ENCODE results near the gene TENT4A.
"Not testable (repeated sequence)": the region's sequence is repeated elsewhere in the genome, so short reads cannot be mapped to it uniquely, and the experiment has no call there.

Gene TENT4A
- 57.0 to 69.0 reads per million in 2 donors for total RNA-seq

GRCh38 chr5:6713274-6714225 is at the start of gene TENT4A:
TSS of gene TENT4A (plus strand) at chr5:6713432. CDS start at chr5:6713984, 552 bp downstream.
- DNase-seq: peak; percentile 95

- DNase-seq: no peak
Measured at GRCh38 chr5:6666762-6667161, 46.5 kb upstream of the TENT4A start.

GRCh38 chr5:6667648-6668047 is 45.6 kb upstream of the TENT4A start:
- no peak for DNase-seq

GRCh38 chr5:6668717-6669116 is 44.5 kb upstream of the TENT4A start:
- DNase-seq: not testable (repeated sequence)

DNA sequence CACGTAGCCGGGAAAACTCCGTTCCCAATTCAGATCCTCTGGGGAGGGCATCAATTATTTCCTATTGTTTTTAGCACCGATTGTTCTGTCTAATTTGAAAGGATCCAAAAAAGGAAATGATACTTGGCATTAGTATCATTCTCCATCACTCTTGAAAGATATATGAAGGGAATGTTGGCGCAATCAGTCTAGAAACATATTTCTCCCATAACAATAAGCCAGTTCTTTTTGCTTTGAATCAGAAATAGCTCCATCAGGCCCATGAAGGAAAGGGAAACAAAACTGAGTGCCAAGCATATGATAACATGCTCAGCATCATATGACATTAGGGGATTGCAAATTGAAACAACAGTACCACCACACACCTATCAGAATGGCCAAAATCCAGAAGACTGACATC is 40.2 kb upstream of the TENT4A start:
- DNase-seq: no peak

GRCh38 chr5:6673963-6674362 is 39.3 kb upstream of the TENT4A start:
- DNase-seq: no peak

- no peak for DNase-seq
Measured at GRCh38 chr5:6674421-6674820, 38.8 kb upstream of the TENT4A start.

- DNase-seq: no peak
Measured at GRCh38 chr5:6674886-6675285, 38.3 kb upstream of the TENT4A start.

DNA sequence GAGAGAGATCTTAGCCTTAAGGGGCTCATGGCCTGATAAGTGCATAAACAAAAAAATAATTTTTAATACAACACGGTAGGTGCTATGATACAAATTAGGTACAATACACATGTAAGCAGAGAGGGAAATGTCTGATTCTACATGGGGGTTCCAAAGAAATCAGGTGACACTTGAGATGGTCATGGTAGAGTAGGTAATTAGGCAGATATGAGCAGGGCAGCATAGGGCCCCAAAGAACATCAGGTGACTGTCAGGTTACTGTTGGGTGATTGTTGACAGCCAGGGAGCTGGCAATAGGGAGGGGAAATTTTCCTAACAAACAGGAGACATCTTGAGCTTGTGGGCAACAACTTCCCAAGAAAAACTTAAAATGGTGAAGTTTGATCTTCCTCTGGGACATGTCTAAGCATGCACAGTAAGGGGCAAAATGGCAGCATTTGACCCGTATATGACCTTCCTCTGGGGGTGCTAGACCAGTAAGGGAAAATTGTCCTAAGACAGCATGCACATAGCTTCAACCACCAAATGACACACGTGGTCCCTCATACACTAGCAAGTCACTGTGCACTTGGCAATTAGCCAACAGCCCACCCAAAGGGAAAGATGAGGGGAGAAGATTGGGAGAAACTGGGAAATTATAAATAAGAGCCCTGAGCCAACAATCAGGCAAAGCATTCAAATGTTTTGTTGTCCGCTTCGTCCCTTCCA is 37.3 kb upstream of the TENT4A start:
- DNase-seq: no peak

GRCh38 chr5:6676702-6677101 is 36.5 kb upstream of the TENT4A start:
- no peak for DNase-seq

- DNase-seq: no peak
Measured at GRCh38 chr5:6678385-6678784, 34.8 kb upstream of the TENT4A start.

GRCh38 chr5:6680922-6681321 is 32.3 kb upstream of the TENT4A start:
- DNase-seq: no peak

DNA sequence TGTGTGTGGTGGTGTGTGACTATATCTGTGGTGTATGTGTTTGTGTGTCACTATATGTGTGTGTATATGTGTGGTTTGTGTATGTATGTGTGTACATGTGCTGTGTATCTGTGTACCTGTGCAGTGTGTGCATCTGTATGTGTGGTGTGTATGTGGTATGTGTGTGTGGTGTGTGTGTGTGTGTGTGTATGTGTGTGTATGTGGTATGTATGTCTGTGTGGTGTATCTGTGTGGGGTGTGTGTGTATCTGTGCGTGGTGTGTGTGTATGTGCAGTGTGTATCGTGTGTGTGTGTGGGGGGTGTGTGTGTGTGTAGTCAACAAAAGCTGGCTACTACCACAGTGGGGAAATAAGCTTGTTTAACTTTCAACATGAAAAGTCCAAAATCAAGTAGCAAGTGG is 31.6 kb upstream of the TENT4A start:
- no peak for DNase-seq

DNA sequence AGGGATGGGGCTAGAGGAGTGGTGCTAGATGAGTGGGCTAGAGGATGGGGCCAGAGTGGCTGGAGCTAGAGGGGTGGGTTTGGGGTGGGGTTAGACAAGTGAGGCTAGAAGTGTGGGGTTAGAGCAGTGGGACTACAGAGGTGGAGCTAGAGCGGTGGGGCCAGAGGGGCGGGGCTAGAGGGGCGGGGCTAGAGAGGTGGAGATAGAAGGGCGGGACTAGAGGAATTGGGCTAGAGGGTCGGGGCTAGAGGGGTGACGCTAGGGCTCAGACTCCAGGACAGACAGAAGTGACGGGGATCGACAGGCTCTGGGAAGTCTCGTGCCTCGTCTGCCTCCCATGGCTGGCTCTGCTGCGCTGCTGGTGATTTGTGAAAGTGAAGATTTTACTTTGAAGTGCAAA is 31.0 kb upstream of the TENT4A start:
- no peak for DNase-seq

DNA sequence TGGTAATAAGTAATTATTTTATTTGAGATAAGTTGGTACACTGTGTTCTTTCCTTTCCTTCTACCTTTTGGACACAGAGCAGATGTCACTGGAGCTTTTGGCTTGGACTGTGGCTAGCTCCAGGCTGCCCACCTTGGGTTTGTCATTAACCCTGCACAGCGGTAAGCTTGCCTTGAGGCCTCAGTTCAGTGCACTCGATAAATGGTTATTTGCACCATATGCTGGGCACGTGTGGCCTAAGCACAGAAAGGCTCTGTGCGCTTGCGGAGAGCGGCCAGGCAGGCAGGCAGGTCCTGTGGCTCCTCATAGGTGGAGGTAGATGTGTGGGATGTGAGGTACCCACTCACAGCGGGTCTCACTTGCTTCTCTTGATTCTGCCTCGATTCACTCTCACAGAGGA is 30.0 kb upstream of the TENT4A start:
- DNase-seq: no peak

- DNase-seq: no peak
Measured at GRCh38 chr5:6684075-6684474, 29.2 kb upstream of the TENT4A start.

- no peak for DNase-seq
Measured at GRCh38 chr5:6686501-6686900, 26.7 kb upstream of the TENT4A start.

GRCh38 chr5:6686915-6687409 is 26.3 kb upstream of the TENT4A start:
- no peak for DNase-seq

GRCh38 chr5:6687505-6687904 is 25.7 kb upstream of the TENT4A start:
- DNase-seq: no peak

DNA sequence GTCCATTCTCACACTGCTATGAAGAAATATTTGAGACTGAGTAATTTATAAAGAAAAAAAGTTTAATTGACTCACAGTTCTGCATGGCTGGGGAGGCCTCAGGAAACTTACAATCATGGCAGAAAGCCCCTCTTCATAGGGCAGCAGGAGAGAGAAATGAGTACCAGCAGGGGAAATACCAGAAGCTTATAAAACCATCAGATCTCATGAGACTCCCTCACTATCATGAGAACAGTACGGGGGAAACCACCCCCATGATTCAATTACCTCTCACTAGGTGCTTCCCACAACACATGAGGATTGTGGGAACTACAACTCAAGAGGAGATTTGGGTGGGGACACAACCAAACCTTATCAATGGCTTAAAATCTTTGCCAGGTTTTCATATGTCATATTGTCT is 20.3 kb upstream of the TENT4A start:
- no peak for DNase-seq

- DNase-seq: no peak
Measured at GRCh38 chr5:6698696-6699095, 14.5 kb upstream of the TENT4A start.

- DNase-seq: no peak
Measured at GRCh38 chr5:6699357-6699756, 13.9 kb upstream of the TENT4A start.

DNA sequence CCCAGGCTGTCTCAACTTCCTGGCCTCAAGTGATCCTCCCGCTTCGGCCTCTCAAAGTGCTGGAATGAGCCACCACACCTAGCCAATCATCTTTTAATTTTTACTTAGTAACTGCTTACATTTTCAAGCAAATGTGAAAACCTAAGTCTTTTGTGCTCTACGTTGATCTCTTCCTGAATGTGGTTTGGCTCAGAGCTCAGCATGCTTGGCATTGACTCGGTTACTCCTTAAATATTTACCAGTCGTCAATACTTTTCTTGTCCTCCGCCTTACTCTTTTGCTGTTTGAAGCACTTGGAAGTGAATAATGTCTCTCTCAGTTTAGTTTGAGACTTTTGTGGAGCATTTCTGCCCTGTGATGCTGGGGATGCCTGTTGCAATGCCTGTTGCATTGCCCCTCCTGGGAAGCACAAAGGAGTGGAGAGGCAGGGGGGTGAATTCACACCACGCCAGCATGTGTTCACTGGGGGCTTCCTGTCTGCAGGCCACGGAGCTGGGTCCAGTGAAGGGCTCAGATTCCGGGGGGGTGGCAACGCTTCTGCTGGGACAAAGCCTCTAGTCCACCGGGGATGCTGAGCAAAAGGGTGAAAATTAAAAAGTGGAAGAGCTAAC is 13.1 kb upstream of the TENT4A start:
- DNase-seq: no peak

Measured in T-helper 9 cell (primary cell).